NCI-H446 (cell line): ENCODE data around the gene BTNL8.
"Not testable (repeated sequence)": the region's sequence is repeated elsewhere in the genome, so short reads cannot be mapped to it uniquely, and the experiment has no call there.

Experiments used
- DNase-seq, 2 experiments: peaks; one replicate each; lab custom pipeline; 2025; lab: John Stamatoyannopoulos, UW

The BTNL8 gene

DNA sequence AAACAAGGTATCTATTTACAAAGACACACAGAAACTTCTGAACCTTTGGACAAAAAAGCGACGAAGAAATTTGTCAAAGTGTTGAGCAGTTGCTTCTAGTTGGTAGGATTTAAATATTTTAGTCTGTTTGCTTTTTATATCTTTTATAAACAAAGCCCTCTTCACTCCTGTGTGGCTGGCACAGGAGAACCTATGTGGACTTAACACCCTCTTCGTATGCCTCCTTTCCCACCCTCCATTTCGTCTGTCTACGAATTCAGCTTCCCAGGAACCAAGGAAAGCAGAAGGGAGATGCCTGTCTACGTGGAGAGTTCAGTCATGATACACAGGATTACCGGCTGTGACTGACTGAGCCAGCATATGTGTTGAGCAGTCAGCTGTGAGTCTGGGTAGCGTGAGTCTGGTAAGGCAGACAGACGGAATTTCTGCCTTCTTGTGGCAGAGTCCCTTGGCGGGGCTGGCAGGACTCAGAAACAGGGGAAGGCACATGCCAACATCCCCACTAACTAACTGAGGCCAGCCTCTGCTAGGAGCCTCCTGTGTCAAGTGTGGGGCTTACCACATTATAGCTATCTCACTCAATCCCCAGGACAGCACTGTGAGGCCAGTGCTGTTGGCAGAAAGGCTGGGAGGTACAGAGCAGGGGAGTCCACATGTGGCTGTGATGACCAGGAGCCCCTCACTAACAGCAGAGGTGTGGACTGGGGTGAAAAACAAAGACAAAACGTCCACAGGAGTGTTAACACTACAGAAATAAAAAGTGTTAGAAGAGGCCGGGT, 24.0 kb upstream of the BTNL8 start:
- DNase-seq, result no peak

DNA sequence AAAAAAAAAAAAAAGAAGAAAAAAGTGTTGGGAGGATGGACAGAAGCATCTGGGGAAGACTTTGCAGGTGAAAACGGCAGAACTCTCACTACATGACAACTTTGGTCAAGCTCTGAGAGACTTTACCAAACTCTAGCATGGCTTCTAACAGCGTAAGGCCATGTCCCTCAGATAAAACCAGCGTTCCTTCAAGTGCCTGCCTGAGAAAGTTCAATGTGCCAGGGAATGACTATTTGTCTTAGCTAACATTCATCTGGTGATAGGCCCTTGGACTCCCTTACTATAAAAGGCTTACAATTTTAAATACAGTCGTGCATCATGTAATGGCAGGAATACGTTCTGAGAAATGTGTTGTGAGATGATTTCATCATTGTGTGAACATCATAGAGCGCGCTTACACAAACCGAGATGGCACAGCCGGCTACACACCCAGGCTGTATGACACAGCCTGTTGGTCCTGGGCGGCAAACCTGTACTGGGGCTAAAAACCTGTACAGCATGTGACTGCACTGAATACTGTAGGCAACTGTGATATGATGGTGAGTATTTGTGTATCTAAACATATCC, 23.0 kb upstream of the BTNL8 start:
- no peak for DNase-seq

DNA sequence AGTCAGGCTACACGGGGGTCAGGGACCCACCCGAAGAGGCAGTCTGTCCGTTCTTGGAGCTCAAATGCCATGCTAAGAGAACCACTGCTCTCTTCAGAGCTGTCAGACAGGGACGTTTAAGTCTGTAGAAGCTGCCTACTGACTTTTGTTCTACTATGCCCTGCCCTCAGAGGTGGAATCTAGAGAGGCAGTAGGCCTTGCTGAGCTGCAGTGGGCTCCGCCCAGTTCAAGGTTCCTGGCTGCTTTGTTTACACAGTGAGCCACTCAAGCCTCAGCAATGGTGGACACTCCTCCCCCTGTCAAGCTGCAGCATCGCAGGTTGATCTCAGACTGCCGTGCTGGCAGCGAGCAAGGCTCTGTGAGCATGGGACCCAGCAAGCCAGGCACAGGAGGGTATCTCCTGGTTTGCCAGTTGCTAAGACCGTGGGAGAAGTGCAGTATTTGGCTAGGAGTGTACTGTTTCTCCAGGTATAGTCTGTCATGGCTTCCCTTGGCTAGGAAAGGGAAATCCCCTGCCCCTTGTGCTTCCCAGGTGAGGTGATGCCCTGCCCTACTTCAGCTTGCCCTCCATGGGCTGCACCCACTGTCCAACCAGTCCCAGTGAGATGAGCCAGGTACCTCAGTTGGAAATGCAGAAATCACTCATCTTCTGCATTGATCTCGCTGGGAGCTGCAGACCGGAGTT, 13.0 kb upstream of the BTNL8 start:
- DNase-seq, result not testable (repeated sequence)

DNA sequence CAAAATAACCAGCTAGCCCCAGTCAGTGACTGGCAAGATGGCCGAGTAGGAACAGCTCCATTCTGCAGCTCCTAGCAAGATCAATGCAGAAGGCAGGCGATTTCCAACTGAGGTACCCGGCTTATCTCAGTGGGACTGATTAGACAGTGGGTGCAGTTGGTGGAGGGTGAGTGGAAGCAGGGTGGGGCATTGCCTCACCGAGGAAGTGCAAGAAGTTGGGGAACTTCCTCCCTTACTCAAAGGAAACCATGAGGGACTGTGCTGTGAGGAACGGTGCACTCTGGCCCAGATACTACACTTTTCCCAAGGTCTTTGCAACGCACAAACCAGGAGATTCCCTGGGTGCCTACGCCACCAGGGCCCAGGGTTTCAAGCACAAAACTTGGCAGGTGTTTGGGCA, 9.6 kb upstream of the BTNL8 start:
- no peak for DNase-seq

DNA sequence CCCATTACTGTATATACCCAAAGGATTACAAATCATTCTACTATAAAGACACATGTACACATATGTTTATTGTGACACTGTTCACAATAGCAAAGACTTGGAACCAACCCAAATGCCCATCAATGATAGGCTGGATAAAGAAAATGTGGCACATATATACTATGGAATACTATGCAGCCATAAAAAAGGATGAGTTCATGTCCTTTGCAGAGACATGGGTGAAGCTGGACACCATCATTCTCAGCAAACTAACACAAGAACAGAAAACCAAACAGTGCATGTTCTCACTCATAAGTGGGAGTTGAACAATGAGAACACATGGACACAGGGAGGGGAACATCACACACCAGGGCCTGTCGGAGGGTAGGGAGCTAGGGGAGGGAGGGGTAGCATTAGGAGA, 3.6 kb upstream of the BTNL8 start:
- DNase-seq, result not testable (repeated sequence)

DNA sequence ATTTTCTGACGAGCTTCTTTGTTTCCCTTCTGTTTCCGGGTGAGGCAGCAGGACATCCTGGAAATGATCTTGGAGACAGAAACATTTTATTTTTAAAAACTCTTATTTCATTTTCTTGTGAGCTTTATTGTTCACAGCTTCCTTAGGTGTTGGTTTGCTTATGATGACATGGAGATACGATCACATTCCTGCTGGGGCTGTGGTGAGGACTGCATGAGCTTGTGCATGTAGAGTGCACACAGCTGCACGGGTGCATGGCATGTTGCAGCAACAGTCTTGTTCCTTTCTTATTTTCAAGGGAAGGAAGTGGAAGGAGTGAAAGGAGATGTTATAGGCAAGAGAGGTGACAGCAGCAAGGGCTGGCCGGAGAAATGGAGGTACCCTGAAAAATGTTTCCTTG, 1.2 kb downstream of the BTNL8 start:
- DNase-seq, result no peak

DNA sequence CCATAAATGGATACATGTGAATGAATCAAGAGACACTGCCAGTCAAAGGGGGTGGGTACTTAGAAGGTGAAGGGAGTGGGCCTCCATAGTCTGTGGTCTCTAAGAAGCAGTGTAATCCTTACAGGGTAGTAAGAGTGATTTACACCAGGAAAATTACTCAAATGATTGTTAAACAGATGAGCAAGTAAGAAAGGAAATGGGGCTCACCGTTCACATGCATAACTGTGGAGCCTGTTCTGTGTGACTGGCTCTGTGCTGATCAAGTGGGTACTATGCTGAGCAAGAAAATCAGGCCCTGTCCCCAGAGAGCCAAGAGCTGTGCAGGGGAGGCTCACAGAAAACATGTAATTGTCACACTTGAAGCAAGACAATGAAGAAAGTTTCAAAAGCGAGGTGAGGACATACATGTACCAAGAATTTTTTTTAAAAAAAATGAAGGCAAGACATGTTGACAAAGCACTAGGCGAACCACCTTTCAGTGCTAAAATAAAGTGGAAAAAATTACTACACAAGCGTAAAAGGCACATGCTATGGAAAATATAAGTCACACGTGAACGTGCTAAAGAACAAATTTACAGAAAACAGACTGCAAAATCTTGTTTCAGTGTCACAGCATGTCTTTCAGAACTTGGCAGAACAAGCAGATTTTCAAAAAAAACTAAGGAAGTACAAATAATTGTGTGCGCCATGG, 2.5 kb downstream of the BTNL8 start:
- DNase-seq, result no peak

DNA sequence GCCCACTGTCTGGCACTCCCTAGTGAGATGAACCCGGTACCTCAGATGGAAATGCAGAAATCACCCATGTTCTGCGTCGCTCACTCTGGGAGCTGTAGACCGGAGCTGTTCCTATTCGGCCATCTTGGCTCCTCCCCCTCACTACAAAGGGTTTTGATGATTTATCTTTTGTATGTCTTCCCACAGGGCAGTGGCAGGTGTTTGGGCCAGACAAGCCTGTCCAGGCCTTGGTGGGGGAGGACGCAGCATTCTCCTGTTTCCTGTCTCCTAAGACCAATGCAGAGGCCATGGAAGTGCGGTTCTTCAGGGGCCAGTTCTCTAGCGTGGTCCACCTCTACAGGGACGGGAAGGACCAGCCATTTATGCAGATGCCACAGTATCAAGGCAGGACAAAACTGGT, 9.4 kb downstream of the BTNL8 start:
- DNase-seq, result no peak

DNA sequence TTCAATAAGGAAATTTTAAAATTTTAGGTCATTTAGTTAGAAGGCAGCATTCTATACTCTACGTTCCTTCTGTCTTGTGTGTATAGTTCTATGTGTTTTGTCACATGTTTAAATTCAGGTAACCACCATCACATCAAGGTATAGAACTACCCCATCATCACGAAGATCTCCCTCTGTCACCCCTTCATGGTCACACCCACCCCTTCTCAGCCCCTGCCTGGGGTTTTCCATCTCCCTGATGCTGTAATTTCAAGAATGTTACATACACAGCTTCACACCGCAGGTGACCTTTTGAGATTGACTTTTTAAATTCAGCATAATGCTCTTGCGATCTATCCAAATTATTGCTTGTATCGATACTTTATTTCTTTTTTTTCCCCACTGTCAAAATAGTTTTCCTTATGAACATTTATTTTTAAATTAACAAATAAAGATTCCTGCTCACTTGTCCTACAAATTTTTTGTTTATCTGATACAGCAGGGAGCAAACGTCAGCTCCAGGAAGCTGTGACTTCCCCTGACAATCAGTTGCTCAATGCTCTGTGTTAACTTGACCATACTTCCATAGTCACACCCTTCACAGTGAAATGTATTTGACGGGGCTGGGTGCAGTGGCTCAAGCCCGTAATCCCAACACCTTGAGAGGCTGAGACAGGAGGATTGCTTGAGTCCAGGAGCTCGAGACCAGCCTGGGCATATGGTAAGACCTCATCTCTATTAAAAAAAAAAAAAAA, 10.2 kb downstream of the BTNL8 start:
- no peak for DNase-seq

DNA sequence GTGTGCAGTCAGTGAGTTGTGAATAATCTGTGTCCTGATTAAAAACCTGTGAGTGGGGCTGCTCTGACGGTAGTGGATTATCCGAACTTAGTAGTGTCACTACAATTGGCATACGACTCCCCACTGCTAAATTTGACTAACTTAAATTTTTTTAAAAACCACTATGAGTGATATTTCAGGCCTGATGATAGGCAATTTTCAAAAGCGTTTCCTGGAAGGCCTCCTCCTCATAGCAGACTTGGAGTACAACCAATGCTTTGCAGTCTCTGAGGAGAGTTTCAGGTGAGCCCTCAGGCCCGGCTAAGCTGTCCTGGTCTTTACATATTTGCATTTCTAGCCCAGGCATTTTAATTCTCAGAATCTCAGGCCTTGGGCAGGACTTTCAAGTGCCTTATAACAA, 10.8 kb downstream of the BTNL8 start:
- no peak for DNase-seq

DNA sequence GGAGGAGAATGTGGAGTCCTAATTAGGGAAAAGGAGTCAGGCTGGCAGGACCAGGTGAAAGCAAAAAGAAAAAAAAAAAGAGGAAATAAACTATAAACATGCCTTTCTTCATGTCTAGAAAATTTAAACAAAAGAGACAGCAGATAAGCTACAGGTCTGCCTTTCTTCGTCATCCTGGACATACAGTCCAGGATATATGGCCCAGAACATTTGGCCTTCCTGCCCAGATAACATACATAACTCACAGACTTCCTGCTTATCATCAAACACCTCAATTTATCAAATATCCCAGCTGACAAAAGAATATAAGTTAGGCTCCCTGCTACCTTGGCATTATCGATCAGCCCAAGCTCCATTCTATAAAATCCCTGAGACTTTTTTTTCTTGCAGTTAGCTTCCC, 11.2 kb downstream of the BTNL8 start:
- no peak for DNase-seq

DNA sequence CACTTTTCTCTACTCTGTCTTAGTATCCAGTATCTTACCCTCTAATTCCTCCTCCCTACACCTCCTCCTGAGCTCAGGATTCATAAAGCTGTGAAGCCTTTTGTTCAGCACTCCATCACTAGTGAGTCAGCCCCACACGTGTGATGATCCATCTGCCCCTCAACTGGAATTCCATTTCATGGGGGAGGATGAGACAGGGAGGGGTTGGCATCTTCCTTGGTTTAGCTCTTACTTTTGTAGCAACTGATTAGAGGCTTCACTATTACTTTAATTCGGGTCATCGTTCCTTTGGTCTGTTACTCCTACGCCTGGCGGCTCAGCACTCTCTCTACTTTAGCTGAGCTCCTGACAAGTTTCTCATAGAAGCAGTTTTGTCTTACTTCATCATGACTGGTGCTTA, 11.8 kb downstream of the BTNL8 start:
- DNase-seq, result no peak

DNA sequence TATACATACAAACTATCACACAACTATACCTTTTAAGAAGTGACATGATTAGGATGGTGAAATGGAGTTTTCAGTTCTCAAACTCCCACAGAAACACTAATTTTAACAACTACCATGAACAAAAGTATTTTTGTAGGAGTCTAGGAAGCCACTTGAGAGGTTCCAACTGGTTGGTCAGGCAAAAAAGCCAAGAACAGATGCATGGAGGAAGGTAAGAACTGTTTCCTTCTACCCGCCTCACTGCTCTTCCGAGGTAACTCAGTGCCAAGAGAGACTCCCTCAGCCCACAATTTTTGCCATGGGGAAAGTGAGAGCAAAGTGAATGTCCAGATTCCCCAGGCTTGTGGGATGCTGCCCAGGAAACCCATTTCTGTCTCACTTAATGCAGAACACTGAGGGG, 15.7 kb downstream of the BTNL8 start:
- DNase-seq, result no peak

DNA sequence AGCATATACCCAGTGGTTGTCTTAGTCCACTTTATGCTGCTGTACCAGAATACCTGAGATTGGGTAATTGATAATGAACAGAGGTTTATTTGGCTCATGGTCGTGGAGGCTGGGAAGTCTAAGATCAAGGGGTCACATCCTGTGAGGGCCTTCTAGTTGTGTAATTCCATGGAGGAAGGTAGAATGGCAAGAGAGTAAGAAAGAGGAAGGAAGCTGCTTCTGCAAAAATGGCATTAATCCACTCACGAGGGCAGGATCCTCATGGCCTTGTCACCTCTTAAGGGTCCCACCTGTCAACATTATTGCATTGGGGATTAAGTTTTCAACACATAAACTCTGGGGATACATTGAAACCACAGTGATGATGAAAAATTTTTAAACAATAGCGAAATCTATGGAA, 17.0 kb downstream of the BTNL8 start:
- no peak for DNase-seq

DNA sequence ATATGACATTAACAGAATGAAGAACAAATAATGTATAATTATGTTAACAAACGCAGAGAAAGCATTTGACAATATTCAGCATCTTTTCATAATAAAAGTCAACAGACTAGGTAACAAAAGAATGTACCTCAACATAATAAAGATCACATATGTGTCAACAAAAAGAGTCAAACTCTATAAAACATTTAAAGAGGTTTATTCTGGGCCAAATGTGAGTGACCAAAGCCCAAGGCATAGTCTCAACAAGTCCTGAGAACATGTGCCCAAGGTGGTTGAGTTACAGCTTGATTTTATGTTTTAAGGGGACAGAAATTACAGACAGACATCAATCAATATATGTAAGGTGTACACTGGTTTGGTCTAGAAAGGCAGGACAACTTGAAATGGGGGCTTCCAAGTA, 19.4 kb downstream of the BTNL8 start:
- DNase-seq, result no peak

DNA sequence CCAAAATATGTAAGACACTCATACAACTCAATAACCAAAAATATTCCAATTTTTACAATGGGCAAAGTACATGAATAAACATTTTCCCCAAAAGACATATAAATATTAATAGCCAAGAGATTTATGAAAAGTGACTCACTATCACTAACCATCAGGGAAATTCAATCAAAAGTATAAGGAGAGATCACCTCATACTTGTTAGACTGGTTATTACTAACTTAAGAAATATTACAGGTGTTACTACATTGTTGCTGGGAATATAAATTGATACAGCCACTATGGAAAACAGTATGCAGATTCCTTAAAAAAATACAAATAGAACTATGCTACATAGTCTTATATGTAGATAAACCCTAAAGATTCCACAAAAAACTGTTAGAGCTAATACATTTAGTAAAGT, 21.8 kb downstream of the BTNL8 start:
- no peak for DNase-seq

DNA sequence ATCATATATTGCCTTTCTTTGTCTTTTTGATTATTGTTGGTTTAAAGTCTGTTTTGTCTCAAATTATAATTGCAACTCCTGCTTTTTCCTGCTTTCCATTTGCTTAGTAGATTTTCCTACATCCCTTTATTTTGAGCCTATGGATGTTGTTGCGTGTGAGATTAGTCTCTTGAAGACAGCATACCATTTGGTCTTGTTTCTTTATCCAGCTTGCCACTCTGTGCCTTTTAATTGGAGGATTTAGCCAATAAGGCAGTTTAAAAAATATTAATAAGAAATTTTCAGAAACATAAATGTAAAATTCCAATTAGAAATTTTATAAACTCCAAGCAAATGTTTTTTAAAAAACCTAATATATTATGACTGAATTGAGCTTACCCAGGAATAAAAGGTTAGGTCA, 24.0 kb downstream of the BTNL8 start:
- no peak for DNase-seq

DNA sequence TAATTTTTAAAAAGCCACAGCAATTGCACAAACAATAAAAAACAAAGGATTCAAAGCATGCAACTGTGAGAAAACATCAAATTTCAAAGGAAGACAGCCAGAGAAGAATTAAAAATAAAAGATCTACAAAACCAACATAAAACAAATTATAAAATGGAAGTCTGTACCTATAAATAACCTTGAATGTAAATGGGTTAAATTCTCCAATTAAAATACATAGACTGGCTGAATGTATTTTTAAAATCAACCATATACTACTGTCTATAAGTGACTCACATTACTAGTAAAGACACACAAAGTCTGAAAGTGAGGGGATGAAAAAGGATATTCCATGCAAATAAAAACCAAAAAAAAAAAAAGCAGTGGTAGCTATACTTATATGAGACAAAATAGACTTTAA, 33.7 kb downstream of the BTNL8 start:
- DNase-seq, result no peak

DNA sequence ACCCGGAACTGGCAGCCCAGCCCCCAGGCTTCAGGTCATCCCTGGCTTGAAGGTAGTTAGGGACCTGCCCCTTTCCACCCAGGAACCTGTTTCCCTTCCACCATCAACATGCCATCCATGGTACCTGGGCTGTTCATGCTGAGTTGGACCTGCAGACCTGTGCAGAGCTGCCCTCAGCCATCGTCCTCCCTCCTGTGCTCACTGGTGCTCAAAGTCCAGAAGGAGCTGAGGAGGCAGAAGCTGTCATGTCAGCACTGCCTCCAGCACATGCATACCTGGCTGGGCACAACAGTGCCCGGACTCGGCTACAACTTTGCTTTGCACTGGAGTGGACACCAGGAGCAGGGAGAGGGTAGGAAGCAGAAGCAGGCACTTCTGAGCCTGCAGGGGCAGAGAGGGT, 36.2 kb downstream of the BTNL8 start:
- no peak for DNase-seq

DNA sequence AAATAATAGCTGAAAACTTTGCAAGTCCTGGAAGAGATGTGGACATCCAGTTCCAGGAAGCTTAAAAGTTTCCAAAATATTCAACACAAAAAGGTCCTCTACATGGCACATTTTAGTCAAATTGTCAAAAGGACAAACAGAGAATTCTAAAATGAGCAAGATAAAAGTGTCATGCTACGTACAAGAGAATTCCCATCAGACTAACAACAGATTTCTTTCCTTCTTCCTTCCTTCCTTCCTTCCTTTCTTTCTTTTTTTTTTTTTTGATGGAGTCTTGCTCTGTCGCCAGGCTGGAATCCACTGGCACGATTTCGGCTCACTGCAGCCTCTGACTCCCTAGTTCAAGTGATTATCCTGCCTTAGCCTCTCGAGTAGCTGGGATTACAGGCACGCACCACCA, 39.3 kb downstream of the BTNL8 start:
- DNase-seq, result no peak

DNA sequence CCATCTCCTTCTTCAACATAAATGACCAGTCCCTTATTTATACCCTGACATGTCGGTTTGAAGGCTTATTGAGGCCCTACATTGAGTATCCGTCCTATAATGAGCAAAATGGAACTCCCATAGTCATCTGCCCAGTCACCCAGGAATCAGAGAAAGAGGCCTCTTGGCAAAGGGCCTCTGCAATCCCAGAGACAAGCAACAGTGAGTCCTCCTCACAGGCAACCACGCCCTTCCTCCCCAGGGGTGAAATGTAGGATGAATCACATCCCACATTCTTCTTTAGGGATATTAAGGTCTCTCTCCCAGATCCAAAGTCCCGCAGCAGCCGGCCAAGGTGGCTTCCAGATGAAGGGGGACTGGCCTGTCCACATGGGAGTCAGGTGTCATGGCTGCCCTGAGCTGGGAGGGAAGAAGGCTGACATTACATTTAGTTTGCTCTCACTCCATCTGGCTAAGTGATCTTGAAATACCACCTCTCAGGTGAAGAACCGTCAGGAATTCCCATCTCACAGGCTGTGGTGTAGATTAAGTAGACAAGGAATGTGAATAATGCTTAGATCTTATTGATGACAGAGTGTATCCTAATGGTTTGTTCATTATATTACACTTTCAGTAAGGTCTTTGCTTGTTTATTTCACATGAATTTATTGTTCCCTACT, 51.5 kb downstream of the BTNL8 start:
- no peak for DNase-seq

DNA sequence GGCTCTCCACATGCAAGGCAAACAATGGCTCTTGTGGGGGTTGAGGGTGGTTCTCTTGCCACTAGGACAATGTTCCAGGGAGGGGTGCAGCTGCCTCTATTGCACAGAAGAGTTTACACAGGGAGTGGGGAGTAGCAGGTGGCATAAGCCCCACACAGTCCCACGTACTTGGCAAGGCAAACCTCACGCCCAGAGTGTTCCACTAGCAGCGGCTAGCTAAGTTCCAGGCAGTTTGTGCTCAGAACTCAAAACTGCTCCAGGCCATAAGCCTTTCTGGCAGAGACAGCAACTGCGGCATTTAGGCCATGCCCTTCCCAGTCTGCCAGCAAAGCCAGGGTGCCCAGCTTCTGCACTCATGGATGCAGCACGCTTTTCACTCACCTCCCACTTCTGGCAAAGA, 60.7 kb downstream of the BTNL8 start:
- DNase-seq, result no peak
